GM19025 (cell line): ENCODE measurements around the gene GAL3ST1.
A peak's percentile ranks its signal among the peaks of the same experiment; 100 is the strongest.
"Not testable (repeated sequence)": the region's sequence is repeated elsewhere in the genome, so short reads cannot be mapped to it uniquely, and the experiment has no call there.

Experiments used
- ATAC-seq: cut with Tn5 transposase; IDR thresholded peaks from one replicate; pipeline ENCODE4 v1.9.1; 2021; ENCODE audit warnings: mild to moderate bottlenecking, low read depth, moderate library complexity; ENCODE audit not compliant: unreplicated experiment

The GAL3ST1 gene

DNA sequence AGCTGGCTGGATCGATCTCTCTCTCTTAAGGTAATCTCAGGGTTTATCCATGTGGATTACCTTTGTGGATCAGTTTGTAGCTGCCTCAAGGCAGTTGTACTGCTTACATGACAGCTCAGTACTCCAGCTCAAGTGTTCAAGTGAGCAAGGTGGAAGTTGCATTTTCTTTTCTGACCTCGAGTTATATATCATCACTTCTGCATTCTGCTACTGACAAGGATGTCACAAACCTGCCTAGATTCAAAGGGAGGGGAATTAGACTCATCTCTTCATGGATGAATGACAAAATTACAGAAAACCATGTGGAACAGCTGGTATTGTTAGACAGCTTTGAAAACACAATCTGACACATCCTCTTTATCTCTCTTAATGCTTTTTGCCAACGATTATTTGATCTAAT, 26.5 kb upstream of the GAL3ST1 start:
- no peak for ATAC-seq

DNA sequence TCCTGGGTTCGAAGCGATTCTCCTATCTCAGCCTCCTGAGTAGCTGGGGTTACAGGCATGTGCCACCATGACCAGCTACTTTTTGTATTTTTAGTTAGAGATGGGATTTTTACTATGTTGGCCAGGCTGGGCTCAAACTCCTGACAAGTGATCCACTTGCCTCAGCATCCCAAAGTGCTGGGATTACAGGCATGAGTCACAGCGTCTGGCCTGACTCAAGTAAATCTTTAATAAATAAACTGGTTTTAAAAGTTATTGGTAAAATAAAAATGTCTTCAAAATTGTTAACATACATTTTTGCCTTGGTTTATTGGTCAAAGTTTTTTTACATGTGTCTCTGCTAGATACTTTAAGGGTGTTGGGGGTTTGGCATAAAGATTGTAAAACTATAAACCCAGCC, 24.5 kb upstream of the GAL3ST1 start:
- ATAC-seq: no peak

DNA sequence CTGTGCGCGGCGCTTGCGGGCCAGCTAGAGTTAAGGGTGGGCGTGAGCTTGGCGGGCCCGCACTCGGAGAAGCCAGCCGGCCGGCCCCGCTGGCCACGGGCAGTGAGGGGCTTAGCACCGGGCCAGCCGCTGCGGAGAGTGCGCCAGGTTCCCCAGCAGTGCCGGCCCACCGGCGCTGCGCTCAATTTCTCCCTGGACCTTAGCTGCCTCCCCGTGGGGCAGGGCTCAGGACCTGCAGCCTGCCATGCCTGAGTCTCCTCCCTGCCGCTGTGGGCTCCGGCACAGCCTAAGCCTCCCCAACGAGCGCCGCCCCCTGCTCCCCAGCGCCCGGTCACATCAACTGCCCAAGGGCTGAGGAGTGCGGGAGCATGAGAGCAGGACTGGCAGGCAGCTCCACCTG, 22.4 kb upstream of the GAL3ST1 start:
- no peak for ATAC-seq

DNA sequence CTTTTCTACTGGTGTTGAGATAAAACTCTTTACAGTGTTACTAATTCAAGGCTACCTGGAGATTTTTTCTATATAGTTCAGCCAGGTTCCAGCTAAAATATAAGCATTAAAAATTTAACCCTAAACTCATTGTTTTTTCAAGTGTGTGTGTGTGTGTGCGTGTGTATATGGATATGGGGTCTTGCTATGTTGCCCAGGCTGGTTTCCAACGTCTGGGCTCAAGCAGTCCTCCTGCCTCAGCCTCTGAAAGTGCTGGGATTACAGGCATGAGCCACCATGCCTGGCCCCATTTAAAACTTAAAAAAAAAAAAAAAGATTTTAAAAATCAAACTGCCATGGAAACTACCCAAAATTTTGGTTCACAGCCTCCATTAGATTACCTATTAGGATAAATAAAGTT, 21.7 kb upstream of the GAL3ST1 start:
- ATAC-seq: no peak

DNA sequence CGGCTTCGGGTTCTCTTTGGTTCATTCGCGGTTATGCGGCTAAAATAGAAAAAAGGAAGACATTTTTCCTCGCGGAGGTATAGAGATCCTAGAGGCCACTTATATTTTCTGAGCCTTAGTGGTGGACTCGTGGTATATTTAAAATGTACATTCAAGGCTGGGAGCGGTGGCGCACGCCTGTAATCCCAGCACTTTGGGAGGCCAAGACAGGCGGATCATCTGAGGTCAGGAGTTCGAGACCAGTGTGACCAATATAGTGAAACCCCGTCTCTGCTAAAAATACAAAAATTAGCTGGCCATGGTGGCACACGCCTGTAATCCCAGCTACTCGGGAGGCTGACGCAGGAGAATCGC, 17.9 kb upstream of the GAL3ST1 start:
- not testable (repeated sequence) for ATAC-seq

DNA sequence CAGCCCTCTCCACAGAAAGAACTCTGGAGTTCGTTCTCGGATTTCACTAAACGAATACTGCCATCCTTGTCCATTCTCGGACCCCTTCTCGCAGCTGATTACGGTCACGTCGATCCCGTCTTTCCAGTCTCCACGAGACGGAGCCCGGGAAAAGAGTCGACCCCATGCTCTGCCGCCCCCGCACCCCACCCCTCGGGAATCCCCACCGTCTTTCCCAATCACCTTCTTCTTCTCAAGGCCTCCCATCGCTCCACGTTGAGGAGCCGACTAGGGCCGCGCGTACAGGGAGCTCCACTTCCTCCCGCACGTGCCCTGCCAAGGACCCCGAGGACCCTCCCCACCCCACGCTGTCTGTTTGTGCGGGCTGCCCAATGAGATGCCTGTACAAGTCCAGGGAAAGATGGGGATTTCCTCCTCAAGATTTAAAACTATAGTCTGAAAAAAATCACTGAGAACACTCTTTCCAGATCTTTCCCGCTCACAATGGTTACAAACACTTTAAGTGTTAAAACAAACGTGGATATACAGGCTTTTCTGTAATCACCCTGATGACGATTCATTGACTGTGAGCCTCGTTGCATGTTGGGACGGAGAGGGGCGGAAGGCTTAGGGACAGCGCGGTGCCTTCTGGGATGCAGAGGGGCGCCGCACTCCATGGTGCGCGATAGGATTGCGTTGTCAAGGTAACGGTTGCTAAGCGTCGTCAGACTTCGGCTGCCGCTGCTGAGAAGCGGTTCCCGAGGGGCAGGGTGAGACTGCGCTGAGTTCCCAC, 17.3 kb upstream of the GAL3ST1 start, which contains the start of gene PES1:
PES1 (minus strand) TSS at position 323 of the 772 bp plus-strand sequence; CDS start at position 246, 77 bp downstream.
- peak; percentile 98 for ATAC-seq

DNA sequence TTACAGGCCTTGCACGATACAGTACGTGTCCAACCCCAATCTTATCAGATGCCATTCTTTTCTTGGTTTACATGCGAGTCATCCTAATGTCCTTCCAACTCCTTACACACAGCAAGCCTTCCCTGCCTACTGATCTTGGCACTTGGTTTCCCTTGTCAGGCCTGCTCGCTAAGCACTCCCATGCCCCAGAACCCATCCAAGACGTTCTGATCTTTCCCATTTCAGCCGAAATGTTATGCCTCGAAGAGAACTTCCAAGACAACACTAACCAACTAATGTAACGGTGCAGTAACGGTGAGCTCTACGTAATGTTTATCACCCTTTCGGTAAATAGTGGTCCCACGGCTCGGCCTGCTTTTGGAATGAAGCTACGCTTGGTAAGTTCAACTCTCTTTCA, 16.7 kb upstream of the GAL3ST1 start:
- ATAC-seq: no peak

DNA sequence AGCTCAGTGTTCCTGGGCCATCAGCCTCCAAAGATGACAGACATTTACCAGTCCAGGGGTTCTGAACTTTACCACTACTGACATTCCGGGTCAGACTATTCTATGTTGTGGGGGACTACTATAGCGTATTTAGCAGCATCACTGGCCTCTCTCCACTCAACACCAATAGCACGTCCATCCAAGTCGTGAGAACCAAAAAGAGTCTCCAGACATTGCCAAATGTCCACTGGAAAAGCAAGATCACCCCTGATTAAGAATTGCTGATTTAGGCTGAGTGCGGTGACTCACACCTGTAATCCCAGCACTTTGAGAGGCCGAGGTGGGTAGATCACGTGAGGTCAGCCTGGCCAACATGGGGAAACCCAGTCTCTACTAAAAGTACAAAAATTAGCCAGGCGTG, 11.9 kb upstream of the GAL3ST1 start:
- ATAC-seq: no peak

DNA sequence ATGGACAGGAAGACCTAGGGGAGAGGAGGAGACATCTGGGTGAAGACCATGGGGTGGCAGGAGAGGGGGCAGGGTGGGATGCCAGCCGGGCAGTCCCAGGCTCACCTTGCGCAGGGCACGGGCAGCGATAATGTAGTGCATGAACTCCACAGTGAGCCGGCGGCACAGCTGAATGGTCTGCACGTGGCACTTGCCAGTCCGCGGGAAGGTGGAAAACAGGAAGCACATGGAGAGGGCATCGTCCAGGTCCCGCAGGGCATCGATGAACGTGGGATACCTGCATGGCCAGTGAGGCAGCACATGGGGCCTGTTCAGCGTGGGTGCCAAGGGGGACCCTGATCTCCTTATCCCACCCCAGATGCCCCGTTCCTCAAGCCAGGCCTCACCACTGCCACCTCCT, 10.0 kb upstream of the GAL3ST1 start:
- no peak for ATAC-seq

DNA sequence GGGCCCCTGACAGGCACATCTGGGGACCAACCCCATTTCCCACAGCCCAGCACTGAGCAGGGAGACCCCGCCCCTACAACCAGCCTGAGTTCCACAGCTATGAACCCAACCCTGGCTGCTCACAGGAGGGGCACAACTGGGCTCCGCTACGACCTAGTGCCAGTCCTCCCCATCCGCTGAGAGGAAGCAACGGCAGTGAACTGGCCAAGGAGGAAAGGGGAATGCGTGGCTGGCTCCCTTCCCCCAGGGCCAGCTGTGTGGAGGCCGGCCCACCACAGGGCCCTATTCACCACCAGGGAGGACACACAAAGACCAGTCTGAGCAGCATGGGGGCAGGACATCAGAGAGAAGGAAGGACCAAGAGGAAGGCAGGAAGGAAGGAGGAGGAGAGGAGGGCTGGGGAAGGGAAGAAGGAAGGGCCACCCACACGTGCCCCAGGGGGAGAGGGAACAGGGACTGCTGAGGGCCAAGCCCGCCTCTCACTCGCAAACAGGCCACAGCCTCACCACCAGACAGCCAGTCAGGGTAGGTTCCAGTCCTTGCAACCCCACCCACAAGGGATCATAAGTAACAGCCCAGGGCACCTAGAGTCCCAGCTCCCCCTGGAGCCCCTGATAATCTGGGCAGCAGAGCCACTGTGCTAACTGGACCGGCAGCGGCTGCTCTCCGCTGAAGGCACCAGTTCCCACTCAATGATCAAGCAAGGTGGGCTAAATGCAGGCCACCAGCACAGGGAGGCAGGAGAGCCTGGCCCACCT, 8.5 kb upstream of the GAL3ST1 start:
- no peak for ATAC-seq

DNA sequence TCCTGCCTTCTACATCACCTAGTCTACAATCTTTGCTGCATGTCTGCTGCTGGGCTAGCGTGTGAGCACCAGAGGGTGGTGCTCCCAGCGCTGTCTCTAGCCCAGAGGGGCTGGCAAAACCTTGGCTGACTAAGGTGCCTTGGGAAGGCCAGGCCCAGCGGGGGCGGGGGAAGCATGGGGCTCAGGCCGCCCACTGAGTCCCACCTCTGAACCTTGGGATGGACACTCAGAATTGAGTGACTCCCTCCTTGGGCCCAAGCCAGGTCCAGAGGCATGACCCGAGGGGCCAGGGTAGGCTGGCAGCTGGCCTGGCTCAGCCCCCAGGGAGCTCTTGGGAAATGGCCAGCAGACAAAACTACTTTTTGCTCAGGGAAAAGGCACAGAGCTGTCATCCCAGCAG, 7.6 kb upstream of the GAL3ST1 start:
- ATAC-seq: no peak

DNA sequence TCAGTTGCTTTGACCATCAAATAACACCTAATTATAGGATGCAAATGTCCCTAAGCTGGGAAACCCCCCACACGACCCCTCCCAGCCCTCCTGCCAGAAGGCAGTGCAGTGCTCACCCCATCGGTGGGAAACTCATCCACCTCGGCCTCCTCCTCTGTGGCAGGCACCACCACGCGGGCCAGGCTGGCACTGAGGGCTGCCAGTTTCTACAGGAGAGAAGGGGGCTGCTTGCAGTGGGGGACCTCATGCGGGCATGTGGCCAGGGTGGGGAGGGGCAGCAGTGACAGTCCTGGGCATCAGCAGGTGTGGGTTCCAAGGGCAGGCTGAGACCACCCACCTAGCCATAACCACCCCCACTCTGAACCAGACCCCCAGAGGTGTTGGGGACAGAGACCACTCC, 6.4 kb upstream of the GAL3ST1 start:
- ATAC-seq: no peak

DNA sequence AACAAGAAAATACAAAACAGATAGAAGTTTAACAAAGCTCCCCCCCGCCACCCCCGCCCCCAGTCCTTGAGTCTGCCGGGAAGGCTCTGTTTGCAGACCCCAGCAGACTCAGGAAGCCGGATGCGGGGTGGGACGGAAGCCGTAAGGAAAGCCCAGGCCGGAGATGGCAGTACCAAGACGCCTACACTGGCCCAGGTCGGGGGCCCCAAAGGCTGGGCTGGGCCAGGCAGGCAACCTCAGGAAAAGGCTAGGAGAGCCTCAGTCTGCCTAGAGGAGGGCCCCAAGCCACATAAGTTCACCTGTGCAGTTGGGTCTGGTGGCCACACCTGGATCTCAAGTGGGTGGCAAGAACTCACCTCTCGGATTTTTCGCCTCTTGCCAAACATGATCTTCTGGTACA, 4.0 kb upstream of the GAL3ST1 start:
- ATAC-seq: no peak

DNA sequence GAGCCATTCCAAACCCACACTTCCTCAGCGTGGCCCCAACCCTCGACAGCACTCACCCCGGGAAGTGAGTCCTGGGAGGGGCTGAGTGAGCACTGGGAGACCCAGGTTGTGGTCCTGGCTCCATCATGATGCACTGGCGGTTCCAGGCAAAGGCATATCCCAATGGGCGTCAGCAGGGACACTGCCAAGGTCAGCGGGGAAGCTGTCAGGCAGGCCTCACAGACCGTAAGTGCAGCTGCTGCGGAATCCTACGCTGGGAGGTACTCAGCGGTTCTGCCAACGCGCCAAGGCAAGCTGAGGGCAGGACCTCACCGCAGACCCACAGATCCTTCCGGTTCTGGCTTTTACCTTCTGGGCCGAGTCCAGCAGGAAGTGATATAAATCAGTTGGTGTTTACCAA, 1.4 kb upstream of the GAL3ST1 start:
- ATAC-seq: no peak

DNA sequence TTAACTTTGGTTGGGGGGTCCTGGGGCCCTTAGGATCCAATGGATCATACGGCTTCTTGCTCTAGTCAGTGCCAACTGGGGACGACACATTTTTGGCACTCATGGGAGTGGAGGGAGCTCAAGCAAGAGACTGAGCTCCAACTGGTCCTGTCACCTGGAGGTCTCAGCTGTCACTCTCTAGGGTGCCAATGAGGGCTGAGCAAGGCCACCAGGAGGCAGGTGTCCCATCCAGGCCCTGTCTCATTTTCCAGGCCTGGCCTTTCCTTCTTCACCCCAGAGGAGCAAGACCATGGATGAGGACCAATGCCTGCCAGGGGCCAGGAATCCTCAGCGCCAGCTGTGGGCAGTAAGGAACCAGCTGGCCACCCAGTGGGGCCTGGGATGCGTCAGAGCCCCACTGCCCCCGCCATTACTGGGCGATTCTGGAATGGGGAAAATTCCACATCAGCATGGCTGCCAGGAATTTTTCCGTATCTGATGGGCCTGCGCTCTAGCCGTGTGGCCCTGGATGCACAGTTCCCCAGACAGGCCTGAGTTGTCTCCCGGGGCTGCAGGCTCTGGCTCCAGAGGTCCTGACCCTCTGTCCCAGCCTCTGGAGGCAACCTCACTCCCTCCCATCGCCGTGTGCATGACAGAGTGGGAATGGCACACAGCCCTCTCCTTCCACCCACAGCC, 669 bp upstream of the GAL3ST1 start:
- ATAC-seq: no peak

DNA sequence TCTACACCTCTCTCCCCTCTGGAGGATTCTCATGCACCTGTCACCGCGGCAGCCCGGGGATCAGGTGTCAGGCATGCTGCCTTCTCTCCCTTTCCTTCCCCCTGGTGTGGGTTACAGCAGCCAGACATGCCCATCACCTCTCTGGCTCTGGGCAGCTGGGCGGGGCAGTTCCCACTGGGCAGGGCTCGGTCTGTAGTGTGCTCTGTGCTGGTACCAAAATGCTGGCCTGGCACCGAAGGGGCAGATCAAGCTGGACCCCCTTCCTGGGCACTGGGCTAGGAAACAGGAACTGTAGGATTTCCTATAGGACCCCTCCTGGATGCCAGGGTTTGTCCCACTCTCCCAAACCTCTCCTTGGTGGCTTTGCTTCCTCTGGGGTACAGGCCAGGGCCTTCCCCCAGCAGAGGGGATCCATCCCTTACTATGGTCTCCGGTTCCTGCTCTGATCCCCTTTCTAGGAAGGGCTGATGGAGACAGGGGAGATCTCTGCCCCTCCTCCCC, 821 bp downstream of the GAL3ST1 start:
- no peak for ATAC-seq

DNA sequence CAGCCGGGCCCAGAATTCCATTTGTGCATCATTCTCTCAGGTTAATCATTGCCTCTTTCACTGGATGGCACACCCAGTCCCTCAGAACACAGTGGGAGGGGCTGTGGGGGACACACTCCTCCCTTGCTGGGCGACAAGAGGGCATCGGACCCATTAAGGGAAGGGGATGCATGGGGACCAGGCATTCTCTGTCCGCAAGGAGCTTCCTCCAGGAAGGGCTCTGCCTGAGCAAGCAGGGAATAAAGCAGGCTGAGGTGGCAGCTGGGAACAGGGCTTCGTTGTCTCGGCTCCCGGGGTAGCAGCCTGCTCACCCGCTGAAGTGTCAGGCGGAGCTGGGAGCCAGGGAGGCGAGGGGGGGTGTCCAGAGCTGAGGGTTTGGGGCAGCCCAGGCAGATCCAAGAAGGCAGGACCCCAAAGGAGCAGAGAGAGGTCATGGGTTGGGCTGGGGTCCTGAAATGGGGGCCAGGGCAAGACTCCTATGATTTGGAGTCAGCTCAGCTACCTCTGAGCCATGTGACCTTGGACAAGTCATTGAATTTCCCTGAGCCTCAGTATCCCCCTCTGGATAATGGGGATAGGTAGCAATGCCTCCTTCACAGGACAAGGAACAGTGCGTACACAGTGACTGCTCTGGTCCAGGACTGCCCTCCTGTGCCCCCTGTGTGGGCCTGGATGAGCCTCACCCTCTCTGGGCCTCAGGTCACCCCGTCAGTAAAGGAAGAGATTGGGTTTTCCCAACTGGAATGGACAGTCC, 1.4 kb downstream of the GAL3ST1 start:
- ATAC-seq: no peak

DNA sequence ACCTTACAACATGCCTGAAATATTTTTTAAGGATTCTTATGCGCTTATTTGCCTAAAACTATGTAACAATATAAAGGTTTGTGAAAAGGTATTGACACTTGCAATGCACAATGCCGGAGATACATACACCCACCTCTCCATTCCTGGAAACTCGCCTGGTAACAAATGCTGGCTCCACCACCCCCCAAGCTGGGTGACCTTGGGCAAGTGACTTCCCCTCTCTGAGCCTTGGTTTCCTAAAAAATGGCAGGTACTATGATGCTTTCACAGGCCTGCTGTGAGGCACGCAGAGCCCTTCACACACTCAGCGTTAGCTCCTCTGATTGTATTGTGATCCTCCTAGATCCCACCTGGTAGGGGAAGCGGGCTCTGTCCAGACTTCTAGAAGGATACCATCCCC, 2.3 kb downstream of the GAL3ST1 start:
- ATAC-seq: no peak

DNA sequence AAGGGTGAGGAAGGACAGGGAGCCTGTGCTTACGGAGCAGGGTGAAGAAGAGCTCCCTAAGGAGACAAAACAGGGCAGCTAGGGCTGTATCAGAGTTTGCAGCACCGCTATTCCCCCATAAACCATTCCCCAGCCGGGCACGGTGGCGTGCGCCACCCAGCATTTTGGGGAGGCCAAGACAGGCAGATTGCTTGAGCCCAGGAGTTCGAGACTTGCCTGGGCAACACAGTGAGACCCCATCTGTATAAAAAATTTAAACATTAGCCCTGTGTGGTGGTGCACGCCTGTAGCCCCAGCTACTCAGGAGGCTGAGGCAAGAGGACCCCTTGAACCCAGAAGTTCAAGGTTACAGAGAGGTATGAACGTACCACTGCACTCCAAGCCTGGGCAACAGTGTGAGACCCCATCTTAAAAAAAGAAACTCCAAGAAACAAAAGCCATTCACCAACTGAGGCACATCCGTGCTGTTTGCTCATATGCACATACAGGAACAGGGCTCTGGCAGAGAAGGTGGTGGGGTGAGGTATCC, 4.7 kb downstream of the GAL3ST1 start:
- no peak for ATAC-seq

DNA sequence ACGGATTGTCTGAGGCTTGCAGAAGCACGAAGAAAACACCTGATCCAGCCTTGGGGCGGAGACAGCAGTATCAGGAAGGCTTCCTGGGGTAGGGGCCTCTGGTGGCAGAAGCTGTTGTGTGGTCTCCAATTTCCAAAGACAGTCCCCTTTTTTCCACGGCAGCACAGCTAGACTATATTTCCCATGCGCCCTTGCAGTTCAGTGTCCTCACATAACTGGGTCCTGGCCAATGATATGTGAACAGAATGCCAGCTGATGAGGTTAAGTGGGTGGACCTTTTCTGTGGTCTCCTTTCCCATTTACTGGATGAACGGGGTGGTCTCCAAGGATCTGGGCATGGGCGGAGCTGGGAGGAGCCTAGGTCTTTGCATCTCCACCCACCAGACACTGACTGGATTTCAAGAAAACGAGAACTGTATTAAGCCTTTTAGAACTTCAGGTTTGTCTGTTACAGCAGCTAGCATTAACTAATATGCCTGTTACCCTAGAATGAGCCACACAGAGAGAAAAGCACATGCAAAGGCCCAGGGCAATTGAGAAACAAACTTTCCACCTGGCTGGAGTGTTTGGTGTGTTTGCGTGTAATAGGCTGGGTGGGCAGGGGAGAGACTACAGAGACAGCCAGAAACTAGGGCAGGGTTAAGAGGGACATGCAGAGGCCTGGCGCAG, 6.2 kb downstream of the GAL3ST1 start:
- ATAC-seq: no peak
